Stimulated activated CD8-positive, alpha-beta memory T cell treated with anti-CD3 and anti-CD28 coated beads, Interleukin-12 subunit alpha, Interleukin-12 subunit beta, amount 100 ng/mL, for 1 hour (primary cell): Measurements from ENCODE around the gene JAG1.

Experiments used
- DNase-seq: peaks from one replicate; pipeline ENCODE4 v3.0.0-alpha.2; 2020; ENCODE audit warnings: low read depth

The JAG1 gene

DNA sequence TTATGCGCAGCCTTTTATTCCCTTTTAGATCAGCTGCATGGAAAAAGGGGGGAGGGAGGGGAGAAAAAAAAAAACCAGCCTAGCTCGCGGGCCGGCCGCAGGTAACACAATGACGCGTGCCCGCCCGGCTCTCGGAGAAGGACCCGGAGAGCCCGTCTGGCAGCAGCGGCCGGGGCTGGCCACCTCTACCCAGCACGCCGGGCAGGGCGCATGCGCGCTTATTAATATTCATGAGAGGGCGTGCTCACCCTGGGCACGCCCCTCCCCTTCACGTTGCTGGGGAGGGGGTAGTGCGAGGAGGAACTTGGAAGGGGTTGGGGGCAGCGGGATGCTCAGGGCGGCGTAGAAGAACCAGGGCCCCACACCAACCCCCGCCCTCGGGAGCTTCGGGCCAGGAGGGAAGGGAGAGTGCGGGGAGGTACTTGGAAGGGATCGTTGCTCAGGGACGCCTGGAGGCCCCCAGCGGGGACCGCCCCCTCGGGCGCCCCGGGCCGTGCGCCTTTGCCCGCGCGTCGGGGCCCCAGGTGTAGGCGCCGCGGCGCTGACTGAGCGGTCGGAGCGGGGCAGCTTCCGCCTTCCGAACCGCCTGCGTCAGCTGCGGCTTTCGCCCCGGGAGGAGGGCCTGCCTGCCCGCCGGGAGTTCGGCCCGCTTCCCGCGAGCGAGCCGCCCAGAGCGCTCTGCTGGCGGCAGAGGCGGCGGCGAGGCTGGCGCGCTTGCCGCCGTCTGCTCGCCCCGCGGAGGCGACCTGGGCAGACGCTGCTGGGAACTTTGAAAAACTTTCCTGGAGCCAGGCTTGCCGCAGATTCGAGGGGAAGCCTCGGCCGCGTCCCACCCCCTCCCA lies at the start of gene JAG1:
JAG1 (minus strand) TSS at position 158 of the 842 bp plus-strand sequence. CDS start 469 bp downstream, outside the sequence.
- no peak for DNase-seq

DNA sequence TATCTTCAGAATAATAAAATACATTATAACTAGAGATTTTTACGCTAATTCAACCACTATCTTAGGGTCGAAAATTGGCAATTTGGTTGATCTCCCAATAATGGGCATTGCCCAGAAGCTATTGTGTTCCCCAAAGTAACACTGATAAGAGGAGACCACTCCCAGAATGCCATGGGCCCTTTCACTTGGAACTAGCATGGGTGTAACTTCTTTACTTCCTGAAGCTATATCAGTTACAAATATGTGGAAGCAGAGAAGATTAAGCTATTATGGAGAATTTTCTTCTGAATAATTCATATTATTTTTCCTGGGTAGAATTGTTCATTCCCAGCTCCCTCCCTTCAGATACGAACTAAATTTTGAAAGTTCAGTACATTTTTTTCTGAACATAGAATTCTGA lies 48.2 kb upstream of the JAG1 start:
- no peak for DNase-seq

DNA sequence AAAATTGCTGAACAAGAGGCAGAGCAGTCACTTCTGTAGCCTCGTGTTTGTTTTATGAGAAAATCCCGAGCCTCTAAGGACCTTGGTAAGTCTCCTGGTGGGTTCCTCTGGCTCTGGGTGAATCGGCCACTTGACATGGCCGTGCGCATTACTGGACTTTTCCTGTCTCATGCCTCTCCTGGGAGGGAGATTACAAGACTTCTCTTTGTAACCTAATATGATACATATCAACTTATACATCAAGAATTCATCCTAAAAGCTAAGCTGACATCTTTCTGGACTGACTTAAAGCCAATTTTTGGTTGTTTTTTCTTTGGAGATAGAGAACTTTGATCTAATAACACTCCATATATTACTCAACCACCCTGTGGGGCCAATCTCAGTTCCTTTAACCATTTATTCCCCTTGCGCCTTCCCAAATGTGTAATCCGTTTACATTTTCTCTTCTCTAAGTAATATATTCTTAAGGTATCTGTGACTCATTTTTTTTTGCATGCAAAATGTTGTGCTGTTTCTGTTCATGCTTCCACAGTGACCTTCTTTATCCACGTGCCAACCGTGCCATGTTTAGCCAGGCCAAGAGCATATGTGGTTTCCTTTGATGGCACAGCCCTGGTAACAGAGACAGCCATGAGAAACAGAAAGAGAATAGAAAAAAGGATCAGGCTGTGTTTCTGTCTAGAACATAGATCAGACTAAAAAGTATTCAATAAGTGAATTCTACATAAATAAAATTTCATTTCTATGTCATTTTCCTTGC lies 47.5 kb upstream of the JAG1 start:
- DNase-seq, result no peak

DNA sequence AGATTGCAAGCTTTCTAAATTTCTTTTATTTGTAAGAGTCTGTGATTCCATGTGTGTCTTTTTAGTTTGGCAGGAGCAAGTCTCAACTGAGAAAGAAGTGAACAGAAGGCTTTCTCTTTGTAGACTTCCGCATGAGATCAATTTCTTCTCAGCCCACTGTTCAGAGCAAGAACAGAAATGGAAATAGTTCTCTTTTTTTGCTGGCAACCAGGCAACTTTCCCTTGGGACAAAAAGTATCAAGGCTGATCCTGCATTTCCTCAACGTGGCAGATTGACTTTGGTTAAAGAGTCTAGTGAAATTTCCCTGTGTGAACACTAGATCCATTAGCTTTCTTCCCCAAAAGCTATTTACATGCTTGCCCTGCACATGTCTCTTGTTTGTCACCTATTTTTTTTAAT lies 46.8 kb upstream of the JAG1 start:
- no peak for DNase-seq

DNA sequence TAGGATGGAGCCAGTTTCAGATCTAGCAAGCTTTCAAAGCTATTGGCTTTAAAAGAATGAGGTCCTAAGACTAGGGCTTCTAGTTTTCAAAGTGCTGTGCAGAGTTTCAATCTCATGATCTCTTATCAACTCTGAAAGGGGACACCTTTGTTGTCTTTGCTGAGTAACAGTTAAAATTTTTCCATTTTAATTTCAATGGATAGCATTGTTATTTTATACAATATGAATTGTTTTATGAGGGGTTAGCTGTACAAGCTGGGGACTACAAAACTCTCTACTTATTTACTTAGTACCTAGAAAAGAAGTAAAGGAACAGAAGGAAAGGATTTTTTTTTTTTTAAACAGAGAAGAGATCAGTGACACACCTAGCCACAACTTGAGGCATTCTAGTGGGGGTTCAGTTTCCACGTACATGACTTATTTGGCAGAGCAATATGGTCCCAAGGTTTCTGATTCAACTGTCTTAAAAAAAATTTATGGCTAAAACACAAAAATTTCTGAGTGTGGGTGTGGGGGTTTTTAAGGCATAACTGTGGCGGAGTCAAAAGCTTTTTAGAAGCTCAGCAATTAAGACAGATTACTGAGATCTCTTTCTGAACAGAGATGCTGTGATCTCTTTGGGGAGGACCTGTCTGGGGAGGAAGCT lies 46.1 kb upstream of the JAG1 start:
- DNase-seq, result no peak

DNA sequence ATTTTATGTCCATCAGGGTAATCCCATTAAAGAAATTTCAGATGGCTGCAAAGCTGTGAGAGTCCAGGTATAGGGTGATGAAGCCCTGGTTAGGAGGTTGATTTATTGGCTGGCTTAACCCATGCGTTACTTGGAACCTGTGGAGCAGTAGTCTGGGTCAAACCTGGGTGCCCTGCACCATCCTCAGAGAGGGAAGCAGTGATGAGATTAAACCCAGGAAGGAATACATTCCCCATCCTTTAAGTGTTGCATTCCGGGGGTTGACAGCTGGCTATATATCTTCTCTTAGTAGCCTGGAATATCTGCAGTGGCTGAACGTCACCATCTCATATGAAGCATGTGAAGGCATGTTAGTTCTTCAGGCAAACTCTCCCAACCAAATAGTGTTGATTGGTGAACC lies 44.9 kb upstream of the JAG1 start:
- no peak for DNase-seq

DNA sequence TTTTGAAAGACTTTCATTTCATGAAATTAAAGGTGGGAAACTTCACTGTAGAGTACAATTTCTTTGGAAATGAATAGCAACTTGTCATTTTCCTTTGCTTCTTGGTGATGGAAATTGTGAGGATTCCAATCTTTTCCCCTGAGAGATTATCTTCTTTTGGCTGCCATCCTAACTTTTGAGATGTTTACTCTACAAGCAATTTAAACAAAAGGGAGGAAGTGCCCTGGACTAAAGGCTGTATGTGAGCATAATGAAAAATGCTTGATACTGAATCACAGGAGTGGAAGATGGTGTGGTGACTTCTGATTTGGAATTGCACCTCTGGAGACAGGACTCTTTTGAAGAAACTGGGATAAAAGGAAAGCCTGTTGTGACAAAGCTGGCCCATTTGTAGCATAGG lies 43.1 kb upstream of the JAG1 start:
- DNase-seq, result no peak

DNA sequence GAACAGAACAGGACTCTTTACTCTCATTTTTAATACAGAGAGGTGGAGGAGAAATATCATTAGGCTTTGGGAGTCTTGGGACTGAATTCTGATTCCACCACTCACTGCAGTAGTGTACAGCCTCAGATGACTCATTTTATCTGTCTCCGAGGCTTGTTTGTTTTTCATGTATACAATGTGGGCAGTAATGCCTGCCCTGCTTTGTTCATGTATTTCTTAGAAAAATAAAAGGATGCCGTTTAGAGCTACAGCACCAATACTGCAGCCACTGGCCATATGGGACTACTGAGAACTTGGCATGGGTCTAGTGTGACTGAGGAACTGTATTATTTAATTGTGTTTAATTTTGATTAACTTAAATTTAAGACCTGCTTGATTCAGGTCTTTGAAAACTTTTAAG lies 41.2 kb upstream of the JAG1 start:
- DNase-seq, result no peak

DNA sequence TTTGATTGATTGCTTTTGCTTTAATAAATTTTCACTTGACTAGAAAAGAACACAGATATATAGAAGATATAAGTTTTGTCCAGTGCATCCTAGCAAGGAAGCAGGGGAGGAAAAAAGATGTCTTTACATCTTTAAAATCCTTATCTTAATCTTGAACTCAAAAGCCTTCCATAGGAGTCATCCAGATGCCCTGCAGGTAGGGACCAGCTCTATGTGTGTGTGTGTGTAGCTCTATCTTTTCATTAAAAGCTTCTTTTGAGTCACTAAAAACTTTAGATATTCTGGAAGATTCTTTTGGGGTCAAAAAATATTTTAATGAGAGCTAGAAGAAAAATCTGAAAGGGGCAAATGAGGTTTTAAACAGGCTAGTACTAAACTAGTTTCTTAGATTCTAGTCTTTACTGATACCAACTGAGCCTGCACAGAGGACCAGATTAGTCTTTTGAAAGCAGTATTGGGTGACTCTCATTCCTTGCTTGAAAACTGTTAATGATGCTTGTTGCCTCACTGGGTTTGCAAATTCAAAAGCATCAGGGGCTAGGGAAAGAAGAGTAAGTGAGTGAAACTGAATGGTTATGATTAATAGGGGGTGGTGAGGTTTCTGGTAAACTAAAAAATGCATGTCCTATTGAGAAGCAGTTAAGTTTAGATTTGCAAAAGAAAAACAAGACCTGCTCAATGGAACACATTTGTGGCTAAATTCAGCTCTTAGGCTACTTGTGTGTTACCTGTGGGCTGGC lies 40.6 kb upstream of the JAG1 start:
- DNase-seq, result no peak

DNA sequence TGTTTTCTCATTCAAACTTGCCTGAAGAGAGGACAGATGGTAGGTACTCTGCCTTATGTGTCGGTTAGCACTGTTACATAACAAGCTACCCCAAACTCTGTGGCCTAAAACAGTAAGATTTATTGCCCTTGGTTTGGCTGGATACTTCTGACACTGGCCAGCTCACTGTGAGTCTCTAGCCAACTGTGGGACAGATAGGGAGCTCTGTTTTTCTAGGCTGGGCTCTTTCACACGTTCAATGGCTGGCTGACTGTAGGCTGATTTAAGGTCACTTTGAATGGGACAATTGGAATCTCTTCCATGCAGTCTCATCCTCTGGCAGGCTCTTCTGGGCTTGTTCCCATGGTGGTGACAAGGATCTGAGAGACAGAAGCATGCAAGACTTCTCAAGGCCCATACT lies 39.4 kb upstream of the JAG1 start:
- DNase-seq, result no peak

DNA sequence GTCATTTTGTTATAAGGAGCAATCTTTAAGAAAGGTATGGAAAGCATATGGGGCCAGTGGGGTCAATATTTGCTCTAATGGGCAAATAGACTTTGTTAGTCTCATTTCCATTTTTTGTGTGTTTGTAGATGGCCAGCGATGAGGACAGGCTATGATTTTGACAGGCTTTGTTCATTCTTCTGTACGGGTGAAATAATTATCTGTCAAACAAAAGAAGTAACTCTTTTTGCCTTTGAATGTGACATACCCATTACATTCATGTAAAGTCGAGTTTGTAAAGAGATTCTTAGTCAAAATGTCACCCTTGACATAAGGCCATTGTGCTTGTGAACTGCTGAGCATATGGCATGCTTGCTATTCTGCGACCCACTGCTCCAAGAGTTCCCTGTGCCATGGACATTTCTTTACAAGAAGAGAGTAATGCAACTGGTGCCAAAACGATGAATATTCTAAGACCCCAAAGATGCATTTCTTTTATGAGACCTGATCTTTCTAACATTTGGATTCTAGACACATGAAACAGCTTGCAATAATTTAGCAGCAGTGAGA lies 38.2 kb upstream of the JAG1 start:
- DNase-seq, result no peak

DNA sequence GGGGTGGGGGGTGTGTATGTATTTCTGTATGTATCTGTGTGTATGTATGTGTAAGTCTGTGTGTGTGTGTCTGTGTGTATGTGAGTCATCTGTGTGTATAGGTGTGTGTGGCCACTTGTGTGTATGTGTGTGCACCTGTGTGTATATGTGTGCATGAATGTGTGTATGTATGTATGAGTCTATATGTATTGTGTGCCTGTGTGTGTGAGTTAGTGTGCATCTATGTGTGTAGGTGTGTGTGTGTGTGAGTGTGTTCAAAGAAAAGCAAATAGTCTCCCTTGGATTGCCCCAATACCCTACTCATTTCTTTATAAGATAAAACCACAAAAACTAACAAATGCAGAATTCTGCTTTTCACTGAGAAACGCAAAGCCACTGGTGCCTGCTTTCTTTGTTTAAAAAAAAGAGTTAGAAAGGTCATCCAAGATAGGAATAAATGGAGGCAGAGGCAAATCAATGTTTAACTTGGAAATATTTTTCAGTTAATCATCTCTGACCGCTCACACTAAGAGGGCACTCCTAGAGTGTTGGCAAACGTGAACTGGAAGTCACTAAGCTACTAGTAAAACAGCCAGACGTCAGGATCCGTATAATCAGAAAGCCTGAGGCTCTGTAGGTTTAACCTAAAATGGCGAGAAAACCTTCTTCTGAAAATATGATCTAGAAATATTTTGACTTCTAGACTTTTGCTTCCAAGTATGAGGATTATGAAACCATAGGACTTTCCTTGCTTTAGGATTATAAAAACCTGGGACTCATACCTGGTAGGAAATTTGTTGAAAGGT lies 37.4 kb upstream of the JAG1 start:
- DNase-seq, result no peak

DNA sequence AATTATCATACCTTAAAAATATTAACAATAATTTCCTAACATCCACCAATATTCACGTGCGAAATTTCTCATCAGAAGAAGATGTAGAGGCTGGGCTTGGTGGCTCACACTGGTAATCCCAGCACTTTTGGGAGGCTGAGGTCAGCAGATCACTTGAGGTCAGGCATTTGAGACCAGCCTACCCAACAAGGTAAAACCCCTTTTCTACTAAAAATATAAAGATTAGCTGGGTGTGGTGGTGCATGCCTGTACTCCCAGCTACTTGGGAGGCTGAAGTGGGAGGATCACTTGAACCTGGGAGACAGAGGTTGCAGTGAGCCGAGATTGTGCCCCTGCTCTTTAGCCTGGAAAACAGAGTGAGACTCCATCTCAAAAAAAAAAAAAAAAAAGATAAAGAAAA lies 36.1 kb upstream of the JAG1 start:
- DNase-seq, result no peak

DNA sequence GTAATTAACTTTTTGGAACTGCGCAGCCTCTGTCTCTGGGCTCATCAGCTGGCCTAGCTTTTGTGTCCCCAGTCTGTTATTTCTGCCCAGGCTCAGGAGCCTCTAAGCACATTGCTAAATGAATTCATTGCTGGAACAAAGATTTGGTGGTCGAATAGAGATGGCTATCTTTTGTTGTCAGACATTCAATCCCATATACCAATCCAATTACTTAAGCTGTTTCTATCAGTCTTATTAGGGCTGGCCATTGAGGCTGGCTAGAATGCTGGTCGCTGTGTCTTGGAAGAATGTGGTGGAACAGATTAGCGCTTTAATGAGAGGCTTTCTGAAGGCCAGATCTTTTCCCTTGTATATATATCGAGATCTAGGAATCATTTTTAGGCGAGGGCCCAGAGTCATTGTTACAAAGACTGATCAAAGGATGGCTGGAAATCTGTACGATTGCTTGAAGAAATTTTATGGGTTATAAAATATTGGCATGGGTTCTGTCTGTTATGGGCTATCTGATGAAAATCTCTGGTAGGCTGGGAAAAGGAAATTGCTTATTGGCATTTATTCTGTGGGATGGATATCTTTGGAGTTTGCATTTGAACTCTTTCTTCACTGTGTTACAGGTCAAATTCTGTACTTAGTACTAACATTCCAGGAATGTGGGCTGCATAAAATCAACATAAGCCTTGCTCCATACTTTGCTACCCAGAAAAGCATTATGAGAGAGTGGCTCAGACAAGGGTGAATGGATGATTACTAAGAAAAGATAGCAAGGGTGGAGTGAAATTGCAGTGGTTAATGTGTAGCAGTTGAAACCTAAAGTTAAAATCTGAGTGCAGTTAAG lies 34.8 kb upstream of the JAG1 start:
- DNase-seq, result no peak

DNA sequence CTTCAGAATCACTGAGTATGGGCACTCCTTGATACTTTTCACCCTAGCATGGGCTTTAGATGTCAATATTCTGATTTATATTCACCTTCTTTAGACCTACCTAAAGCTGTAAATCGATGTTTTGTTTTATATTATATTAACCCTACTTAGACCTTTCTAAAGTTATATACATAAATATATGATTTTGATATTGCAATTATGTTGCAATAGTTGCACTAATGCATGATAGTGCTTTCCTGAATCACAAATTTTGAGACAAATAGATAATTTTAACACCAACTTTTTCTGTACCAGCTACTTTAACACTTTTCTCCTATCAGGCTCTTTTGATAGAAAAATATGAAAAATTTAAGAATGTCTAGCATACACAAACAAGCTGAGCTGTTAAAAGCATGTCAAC lies 34.0 kb upstream of the JAG1 start:
- DNase-seq, result no peak

DNA sequence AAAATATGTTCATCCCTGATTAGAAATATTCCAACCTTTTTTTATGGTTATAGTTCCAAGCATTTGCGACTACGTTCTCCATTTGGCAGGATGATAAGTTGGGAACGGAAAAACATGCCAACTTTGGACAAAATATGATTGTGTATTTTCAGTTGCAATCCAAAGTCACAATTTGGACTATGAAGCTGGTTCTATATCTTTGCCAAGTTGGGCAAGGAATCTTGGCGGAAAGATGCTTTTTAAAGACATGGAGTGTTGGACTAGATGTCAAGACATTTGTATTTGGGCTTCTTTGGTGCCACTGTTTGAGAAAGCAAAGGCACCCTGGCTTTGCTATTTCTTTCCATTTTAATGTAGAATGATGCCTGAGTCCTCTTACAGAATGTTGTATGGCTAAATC lies 33.3 kb upstream of the JAG1 start:
- DNase-seq, result no peak

DNA sequence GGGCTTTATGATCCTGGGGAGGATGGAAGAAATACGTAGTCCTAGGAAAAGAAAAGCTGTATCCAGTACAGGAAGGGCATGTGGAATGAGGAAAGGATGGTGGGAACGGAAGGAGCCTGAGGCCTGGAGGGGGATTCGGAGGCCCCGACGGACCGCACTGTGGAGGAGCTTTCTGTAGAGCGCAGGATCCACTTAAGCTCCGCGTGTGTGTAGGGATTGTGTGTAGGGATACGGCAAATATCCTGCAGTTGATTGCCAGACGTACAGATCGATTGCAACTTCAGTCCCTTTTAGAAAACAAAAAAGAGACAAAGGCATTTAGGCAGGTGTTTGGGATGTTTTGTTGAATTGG lies 32.6 kb upstream of the JAG1 start:
- no peak for DNase-seq

DNA sequence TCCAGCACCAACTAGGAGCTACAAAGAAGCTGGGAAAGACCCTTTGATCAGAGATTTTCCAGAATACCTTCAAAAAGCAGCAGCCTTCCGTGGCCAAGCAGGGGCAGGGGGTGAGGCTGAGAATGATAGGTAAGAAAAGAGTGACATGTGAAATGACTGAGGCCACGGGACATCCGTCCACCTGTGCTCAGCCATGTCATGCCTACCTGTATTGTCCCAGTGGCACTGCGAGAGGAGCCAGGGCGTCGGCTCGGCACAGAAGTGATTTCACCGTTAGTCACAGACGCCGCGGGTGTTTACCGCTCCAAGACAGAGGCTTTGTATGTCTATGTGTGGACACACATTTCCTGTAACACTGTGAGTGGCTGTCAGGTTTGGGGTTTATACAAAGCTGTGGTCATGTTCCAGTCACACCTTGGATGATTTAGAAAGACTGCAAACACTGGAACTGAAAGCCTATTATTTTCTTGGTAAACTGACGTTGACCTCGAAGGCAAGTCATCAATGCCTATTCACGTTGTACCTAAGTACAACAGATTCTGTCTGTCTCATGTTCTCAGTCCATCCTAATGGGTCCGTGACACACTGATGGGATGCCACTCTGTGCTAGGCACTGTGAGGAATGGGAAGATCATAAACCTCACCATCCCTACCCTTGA lies 32.1 kb upstream of the JAG1 start:
- no peak for DNase-seq

DNA sequence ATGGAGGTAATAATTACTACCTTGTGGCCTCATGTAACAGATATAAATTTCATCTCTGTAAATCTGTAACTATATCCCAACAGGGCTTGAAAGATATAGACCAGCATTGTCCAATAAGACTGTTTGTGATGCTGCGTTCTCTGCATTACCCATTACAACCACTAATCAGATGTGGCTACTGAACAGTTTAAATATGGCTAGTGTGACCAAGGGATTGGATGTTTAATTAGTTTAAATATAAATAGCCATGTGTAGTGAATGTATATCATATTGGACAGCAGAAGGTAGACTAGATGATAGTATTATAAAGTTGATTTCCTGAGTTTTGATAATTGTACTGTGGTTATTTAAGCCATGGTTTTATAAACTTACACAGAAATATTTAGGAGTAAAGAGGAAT lies 27.8 kb upstream of the JAG1 start:
- no peak for DNase-seq

DNA sequence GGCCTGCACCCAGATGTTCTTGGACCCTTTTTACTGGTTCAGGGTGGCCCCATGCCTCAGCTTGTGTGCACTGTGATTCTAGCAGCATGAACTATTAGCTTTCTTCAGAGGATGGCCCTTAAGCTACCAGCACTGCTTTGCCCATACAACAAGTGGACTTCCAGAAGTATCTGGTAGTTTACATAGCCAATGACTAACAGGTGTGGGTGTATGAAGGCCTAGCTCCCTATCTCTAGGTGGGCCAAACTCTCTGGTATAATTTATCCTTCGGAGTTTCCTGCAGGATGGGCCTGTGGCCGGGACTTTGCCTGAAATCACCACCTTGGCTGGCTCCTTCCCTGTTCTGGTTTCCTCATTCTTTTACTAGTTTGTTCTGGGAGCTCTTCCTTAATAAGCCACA lies 26.1 kb upstream of the JAG1 start:
- no peak for DNase-seq
